Measurements from ENCODE around the gene GABRA6. TPM values are rescaled to one million over a fixed set of nuclear protein-coding genes. Genes with fewer than 3 reads are reported as not detected.

GABRA6 gene
- total RNA-seq, 2 donors from 2014 or later: not detected

DNA sequence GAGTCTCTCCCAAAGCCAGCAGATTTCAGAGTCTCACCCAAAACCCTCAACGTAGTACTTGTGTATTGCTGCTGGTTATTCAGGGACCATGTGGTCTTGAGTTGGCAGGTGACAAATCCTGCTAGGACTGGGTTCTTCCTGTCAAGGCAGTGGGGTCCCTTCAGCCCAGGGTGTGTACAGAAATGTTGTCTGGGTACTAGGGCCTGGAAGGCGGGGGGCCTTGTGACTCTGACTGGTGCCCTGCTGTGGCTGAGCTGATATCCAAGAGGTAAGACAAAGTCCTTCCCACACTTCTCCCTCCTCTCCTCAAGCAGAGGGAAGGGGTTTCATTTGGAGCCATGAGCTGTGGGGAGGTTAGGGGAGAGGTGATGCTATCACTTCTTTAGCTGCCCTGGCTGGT, 58.8 kb downstream of the GABRA6 start:
- intact Hi-C loops (cut with DNase I, micrococcal nuclease): no loop called here
- no peak for DNase-seq
- ATAC-seq: no peak

DNA sequence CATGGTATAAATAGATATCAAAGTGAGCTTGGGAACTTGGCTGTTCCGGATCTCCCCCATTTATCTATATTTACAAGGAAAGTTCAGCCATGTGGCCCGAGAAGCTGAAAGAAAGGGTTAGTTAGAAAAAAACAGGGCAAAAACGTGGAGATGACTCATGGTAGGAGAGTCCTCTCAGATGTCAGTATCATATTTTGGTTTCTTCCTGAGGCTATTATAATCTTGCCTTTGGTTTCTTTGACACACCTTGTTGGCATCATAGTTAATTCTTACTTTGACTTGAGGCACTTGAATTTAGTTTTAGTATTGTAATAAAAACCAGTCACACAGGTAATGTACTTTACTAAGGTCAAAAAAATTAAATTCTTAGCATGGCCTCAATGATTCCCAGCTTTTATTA, 59.9 kb downstream of the GABRA6 start:
- no peak for ATAC-seq
- DNase-seq: no peak

DNA sequence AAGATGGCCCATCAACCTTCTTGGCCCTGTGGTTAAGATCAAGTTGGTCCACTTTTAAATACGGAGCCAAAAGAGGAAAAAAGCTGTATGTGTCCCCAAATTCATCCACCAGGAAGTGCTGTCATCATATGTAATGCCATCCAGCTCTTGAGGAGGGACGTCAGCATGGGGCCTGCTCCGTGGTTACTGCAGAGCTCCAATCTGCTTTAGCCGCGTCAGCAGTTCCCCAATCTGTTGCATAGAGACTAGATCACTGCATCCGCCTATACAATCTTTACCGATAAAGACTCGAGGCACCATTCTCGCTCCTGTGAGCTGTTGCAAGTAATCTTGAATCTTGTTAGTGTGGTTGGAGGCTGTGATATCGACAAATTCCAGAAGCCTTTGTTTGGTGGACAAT, 65.7 kb downstream of the GABRA6 start:
- no peak for ATAC-seq
- DNase-seq: no peak
- intact Hi-C loops (cut with DNase I, micrococcal nuclease): no loop called here

More for the DNA sequence above, 59.9 kb downstream of the GABRA6 start:
- intact Hi-C loops (cut with DNase I, micrococcal nuclease): no loop called here

Other genes with a start within 250 kb of the GABRA6 start
- 1 to 10 TPM; 1.3 to 2.0 TPM for gene GABRB2, start 139.0 kb upstream of the GABRA6 start, total RNA-seq
- gene GABRA1, start 162.4 kb downstream of the GABRA6 start, total RNA-seq: not detected